ENCODE measurements around the gene MAP7.
"Not testable (repeated sequence)": the region's sequence is repeated elsewhere in the genome, so short reads cannot be mapped to it uniquely, and the experiment has no call there.

The MAP7 gene

DNA sequence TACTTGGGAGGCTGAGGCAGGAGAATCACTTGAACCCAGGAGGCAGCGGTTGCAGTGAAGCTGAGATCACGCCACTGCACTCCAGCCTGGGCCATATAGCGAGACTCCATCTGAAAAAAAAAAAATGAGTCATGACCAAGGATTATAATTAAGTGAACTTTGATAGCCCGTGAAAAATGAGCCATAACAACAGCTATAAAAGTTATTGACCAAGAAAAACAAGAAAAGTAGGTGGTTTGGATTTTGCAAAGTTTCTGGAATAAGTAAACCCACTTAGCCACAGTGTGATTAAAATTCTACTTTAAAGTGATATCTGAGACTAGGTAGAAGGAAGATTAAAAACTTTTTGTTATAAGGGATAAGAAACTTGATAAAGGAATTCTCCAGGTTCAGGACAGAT, 234.6 kb downstream of the MAP7 start:
- TF ChIP-seq, protein P1, sequence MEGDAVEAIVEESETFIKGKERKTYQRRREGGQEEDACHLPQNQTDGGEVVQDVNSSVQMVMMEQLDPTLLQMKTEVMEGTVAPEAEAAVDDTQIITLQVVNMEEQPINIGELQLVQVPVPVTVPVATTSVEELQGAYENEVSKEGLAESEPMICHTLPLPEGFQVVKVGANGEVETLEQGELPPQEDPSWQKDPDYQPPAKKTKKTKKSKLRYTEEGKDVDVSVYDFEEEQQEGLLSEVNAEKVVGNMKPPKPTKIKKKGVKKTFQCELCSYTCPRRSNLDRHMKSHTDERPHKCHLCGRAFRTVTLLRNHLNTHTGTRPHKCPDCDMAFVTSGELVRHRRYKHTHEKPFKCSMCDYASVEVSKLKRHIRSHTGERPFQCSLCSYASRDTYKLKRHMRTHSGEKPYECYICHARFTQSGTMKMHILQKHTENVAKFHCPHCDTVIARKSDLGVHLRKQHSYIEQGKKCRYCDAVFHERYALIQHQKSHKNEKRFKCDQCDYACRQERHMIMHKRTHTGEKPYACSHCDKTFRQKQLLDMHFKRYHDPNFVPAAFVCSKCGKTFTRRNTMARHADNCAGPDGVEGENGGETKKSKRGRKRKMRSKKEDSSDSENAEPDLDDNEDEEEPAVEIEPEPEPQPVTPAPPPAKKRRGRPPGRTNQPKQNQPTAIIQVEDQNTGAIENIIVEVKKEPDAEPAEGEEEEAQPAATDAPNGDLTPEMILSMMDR (IDR thresholded peaks at IDR 0.05; ENCODE audit: extremely low read depth, missing control alignments): no peak
- no peak for DNase-seq (ENCODE audit: low spot score)

DNA sequence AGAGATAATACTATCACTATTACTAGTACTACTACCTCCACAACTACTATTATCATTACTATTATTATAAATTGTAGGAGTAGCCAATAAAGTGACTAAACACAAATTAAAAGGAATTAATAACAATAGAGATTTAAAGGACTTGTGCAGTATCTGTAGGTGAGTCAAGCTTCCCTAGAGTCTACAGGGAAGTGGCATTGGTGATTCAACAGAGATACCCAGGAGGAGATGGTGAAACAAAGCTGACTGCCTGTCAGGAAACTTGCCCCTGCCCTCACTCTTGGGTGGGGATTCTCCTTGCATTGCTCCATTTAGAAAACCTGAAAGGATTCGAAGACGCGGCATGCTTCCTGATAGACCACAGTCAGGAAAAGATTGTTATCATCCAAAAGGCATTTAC, 237.2 kb downstream of the MAP7 start:
- no peak for DNase-seq (ENCODE audit: low spot score)
- TF ChIP-seq, protein P1 (IDR thresholded peaks at IDR 0.05; ENCODE audit: extremely low read depth, missing control alignments): no peak

DNA sequence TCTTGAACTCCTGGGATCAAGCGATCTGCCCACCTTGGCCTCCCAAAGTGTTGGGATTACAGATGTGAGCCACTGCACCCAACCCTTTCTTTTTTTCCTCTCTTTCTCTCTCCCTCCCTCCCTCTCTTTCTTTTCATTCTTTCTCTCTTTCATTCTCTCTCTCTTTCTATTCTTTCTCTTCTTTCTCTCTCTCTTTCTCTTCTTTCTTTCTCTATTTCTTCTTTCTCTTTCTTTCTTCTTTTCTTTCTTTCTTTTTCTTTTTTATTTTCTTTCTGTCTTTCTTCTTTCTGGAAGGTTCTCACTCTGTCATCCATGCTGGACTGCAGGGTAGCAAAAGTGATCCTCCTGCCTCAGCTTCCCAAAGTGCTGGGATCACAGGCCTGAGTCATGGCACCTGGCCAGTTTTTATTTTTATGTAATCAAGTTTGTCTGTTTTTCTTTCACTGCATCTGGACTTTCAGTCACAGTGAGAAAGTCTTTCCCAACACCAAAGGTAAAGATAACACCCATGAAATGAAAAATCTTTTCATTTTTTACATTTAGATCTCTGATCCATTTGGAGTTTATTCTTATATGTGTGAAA, 240.4 kb downstream of the MAP7 start:
- DNase-seq (ENCODE audit: low spot score): no peak
- TF ChIP-seq, protein P1 (IDR thresholded peaks at IDR 0.05; ENCODE audit: extremely low read depth, missing control alignments): no peak

DNA sequence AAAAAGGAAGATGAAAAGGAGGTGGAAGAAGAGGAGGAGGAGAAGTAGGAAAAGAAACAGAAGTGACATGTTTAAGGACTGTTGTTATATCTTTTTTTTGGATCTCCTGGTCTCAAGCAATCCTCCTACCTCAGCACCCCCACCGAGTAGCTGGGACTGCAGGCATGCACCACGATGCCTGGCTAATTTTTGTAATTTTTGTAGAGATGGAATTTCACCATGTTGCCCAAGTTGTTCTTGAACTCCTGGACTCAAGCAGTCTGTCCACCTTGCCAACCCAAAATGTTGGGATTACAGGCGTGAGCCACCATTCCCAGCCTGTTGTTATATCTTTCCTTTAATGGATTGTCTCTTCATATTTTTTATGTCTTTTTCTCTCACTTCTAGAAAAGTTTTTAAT, 241.1 kb downstream of the MAP7 start:
- DNase-seq (ENCODE audit: low spot score): no peak
- TF ChIP-seq, protein P1 (IDR thresholded peaks at IDR 0.05; ENCODE audit: extremely low read depth, missing control alignments): no peak

DNA sequence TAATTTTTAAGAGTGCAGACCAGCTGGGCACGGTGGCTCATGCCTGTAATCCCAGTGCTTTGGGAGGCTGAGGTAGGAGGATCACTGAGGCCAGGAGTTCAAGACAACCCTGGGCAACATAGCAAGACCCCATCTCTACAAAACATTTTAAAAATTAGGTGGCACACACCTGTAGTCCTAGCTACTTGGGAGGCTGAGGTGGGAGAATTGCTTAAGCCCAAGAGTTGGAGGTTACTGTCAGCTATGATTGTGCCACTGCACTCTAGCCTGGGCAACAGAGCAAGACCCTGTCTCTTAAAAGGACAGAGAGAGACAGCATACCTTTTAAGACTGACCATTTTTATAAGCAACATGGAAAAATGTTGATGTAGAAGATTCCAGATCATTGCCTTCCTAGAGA, 241.8 kb downstream of the MAP7 start:
- not testable (repeated sequence) for DNase-seq (ENCODE audit: low spot score)

DNA sequence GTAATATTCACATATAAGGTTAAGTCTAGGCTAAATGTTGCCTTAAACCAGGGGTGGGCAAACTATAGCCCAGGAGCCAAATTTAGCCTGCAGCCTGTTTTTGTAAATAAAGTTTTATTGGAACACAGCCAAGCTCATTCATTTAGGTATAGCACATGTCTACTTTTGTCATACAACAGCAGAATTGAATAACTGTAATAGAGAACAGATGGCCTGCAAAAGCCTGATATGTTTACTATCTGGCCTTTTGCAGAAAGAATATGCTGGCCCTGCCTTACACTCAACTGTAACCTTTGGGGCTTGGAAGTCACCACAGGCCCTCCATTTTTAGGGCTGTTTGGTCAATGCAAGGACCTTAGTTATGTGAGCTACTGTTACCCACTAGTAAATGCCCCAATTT, 242.9 kb downstream of the MAP7 start:
- TF ChIP-seq, protein P1 (IDR thresholded peaks at IDR 0.05; ENCODE audit: extremely low read depth, missing control alignments): no peak
- DNase-seq (ENCODE audit: low spot score): no peak

DNA sequence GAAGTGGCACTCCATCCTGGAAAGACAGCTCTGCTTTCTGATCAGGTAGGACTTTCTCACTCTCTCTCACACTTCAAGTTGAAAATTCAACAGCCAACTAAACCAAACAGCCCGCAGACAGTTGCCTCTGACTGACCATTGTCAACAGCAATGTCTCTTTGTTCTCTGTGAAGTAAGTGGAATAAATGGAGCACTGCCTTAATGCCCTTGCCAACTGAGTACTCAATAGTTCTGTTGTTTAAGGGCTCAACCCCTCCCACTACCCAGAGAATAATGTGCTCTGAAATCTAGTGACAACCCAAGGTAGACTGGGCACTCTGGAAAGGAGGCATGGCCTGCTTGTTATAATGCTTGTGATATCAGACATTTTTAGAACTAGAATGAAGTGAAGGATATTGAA, 243.8 kb downstream of the MAP7 start:
- TF ChIP-seq, protein P1 (IDR thresholded peaks at IDR 0.05; ENCODE audit: extremely low read depth, missing control alignments): no peak
- no peak for DNase-seq (ENCODE audit: low spot score)

DNA sequence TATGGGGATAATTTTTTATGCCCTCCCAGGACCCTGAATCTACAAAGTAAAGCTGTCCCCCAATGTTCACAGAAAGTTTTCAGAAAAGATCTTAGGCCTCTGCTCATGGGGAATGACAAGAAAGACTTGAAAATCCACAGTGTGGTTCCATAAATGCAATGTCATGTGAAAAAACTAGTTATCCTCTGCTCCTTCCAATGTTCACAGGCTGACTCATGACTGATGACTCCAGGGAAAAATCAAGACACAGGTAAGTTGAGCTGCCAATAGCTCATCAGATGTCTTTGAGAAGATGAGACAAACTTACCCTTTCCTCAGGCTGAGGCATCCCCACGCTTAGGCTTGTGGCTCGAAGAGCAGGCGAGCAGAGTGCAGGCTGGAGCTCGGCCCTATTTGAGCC, 245.8 kb downstream of the MAP7 start:
- TF ChIP-seq, protein P1 (IDR thresholded peaks at IDR 0.05; ENCODE audit: extremely low read depth, missing control alignments): no peak
- no peak for DNase-seq (ENCODE audit: low spot score)
